Upper lobe of left lung (tissue), 4 donors: ENCODE results near the gene ACTMAP.

Experiments
- POLR2A ChIP-seq, 4 donors: fragments of 450-650 bp; IDR thresholded peaks; one replicate each; pipeline ENCODE4 v1.5.1; 2016 to 2017; ENCODE audit warnings: antibody characterized with exemption in 4 of 4, mild to moderate bottlenecking in 2 of 4
- TF ChIP-seq, protein P1 (sequence below), 6 experiments: fragments of 450-650 bp in 4 of 6; fragments of 200-600 bp in 2 of 6; sonication (generic) in 2 of 6; IDR thresholded peaks; one replicate each; pipeline ENCODE4 v1.5.1; 2016 to 2019; ENCODE audit warnings: antibody characterized with exemption in 6 of 6

DNA sequence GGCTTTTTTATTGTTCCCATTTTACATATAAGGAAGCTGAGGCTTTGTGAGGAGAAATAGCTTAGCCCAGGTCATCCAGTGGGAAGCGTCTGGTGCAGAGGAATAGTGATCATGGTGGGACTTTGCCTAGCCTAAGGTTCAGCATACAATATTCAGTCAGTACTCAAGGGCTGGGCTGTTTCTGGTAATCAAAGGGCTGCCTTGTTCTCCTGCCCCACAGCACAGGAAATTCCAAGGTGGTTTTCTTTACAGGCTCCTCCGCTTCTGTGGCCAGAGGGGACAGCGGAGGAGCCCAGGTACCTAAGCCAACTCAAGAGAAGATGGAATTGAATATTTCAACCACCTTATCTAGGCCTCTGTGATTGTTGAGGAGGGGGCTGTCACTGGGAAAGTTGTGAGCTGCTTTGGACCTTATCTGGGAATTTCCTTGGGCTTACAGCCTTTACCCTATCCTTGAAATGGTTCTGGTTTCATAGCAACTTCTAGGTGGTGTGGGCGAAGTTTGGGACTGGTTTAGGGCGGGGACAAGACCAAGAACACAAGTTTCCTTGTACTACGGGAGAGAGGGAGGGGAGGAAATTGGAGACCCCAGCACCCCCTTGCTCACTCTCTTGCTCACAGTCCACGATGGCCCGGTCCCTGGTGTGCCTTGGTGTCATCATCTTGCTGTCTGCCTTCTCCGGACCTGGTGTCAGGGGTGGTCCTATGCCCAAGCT is 24.8 kb upstream of the ACTMAP start, which contains the start of gene MIA:
- TF ChIP-seq, protein P1, sequence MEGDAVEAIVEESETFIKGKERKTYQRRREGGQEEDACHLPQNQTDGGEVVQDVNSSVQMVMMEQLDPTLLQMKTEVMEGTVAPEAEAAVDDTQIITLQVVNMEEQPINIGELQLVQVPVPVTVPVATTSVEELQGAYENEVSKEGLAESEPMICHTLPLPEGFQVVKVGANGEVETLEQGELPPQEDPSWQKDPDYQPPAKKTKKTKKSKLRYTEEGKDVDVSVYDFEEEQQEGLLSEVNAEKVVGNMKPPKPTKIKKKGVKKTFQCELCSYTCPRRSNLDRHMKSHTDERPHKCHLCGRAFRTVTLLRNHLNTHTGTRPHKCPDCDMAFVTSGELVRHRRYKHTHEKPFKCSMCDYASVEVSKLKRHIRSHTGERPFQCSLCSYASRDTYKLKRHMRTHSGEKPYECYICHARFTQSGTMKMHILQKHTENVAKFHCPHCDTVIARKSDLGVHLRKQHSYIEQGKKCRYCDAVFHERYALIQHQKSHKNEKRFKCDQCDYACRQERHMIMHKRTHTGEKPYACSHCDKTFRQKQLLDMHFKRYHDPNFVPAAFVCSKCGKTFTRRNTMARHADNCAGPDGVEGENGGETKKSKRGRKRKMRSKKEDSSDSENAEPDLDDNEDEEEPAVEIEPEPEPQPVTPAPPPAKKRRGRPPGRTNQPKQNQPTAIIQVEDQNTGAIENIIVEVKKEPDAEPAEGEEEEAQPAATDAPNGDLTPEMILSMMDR (IDR thresholded peaks at IDR 0.05): no peak
- no peak for TF ChIP-seq POLR2A (IDR thresholded peaks at IDR 0.05)
